Activated CD4-positive, alpha-beta T cell treated with anti-CD3 and anti-CD28 coated beads for 48 hours (primary cell): ENCODE measurements around the gene IGSF11.

Experiments
- DNase-seq: peaks from one replicate; pipeline ENCODE4 v3.0.0-alpha.2; 2020

IGSF11 gene

DNA sequence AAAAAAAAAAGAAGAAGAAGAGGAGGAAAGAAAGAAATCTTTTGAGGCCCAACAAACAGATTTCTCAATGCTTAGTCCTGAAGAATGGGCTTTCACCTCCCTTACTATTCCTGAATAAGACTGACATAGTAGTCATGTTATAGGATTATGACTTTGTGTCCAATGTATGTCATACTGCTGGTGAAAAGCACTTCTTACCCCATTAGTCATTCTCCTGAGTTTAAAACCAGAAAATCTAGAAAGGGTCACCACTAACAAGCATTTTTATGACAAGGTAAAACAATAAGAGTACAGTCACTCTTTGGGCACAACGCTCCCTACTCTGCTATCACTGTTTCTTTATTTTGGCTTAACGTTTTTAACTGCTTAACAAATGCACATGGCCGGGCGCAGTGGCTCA, 88.2 kb downstream of the IGSF11 start:
- DNase-seq = no peak

DNA sequence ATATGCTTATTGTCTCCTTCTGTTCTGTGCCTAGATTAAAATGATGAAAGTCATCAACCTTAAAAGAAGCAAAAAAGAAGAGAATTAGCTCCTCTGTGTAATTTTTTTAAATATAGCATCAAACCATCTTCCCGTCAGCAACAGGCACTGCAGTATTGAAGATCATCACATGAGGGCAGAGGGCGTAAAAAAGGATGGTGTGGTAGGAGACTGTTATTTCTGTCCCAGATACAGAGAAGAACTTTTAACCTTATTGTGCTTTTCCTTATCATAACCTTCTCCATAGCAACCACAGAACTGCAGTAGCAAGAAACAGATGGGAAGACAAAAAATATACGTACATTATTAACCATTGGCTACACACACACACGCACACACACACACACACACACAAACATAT, 88.8 kb downstream of the IGSF11 start:
- no peak for DNase-seq

DNA sequence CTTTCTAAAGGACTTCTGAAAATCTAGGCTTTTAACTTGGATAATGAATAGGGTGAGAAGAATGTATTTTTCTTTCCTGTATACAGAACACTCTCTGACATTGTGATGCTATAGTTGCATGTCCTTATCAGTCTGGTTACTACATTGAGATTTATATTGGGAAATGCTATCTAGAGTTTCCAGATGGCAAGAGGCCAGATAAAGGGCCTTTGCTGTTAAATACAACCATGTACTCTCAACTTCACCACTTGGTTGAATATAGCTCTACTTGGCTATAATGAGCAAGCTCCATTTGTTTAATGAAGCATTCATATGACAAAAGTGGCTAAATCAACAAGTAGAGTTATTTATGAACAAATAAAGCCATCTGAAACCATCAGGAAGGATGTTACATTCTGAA, 91.0 kb downstream of the IGSF11 start:
- DNase-seq = no peak

DNA sequence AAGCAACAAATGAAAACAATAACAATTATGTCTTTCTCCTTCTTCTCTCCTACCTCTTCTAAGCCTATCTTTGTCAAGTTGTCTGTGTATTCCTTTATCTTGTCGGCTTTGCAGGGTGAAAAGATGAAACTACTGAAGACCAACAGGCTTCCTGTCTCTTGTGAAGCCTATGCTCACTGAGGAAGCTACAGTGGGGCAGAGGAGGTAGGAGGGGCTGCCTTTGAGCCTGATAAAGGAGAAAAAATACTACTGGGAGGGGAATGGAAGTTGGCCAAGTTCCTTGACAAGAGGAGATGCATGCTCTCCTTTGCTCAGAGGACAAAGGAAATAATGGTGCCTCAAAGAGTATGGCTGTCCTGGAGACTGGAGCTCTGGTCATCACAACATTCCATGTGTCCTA, 92.0 kb downstream of the IGSF11 start:
- DNase-seq = no peak

DNA sequence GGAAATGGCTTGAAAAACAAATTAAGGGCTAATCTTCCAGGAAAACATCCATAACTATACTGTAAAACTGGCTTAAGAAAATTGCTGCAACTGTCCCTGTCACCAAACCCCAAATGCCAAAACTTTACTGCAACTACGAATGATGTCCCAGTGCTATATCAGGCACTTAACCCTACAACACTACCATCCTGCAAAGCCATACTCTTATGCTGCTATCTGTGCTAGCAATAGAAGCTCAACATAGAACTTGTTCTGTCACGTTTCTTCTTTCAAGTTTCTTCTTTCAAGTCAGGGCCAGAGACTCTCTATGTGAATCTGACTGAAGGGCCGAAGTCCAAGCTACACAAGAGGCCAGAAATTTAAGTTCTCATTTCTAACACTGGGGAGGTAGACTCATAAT, 92.5 kb downstream of the IGSF11 start:
- no peak for DNase-seq

DNA sequence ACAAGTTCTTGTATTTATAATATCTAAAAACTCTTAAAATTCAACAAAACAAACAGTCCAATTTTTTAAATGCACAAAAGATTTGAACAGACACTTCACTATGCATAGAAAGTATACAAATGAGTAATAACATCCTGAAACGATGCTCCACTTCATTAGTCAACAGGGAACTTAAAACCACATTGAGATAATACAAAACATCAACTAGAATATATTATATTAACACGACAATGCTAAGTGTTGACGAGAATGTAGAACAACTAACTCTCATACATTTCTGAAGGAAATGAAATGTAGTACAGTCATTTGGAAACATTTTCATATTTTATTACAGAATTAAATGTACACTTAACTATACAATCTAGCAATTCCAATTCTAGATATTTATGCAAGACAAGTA, 93.4 kb downstream of the IGSF11 start:
- no peak for DNase-seq

DNA sequence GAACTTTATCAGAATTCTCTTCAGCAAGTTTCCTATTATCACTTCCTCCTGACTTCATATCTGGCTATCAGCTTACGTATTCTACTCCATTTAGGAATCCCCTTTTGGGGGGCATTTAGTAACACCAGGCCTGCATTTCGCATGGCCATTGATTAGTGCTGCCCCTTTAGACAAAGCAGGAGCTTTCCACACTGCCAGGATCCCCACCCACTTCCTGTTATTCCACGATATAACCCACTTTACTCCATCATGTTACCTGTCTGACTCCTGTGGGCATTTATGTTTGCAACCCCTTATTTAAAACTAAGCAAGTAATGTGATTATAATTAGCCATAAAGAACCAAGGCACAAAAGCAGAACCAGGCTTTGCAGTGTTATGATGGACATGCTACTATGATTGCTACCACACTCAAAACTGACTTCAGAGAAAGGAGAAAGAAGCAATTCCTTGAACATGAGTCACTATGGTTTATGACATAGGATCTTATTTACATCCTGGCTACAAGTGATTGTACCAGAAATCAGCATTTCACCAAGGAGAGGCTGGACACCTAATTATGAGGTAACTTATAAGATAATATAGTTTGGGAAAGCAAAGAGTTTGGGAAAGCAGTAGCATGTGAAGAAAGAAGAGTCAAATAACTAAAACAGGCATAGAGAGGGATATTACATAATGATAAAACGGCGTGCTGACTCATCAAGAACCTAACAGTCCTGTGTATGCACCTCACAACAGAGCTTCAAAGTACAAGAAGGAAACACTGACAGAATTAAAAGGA, 96.3 kb downstream of the IGSF11 start:
- DNase-seq = no peak

DNA sequence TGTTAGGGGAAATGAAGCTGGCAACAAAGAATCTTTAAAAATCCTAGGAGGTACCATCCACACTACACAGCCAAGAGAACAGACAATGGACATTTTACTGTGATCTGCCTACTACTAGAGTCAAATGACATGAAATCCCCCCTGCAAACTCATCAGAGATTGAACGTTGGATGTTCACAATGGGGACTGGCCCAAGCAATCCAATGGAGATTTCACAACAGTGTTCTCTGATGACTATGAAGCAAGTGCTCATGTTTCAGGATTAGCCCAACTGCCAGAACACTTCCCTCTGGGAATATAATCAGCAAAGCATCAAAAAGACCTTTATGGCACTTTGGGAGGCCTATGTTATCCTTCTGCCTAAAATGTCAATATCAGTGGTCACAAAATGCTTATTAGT, 97.8 kb downstream of the IGSF11 start:
- DNase-seq = no peak

DNA sequence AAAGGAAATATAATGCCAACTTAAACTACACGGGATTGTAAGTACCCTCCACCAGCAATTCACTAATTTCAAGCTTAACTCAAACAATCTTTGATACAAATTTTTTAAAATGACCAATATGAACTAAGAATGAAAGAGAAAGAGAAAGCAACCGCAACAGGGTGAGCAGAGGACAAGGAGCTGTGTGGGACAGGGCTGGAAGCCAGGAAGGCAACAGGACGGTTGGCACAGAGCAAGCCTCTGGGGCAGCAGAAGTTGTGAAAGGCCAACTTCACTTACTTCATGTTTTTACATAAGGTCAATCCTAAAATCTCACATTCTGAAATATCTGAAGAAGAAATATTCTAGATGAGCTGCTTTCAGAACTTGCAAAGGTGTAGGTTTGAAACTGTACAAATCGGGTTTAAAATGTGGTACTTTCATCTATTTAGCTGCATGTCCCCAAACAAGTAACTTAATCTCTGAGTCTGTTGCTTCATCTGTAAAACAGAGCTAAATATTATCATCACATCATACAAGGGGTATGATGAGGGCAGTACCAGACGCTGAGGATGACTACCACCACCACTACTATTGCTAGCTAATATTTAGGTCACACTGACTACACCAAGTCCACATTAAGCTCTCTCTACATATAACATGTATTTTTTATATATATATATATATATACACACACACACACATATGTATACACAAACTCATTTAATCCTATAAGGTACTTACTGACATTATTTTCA, 101.7 kb downstream of the IGSF11 start:
- no peak for DNase-seq

DNA sequence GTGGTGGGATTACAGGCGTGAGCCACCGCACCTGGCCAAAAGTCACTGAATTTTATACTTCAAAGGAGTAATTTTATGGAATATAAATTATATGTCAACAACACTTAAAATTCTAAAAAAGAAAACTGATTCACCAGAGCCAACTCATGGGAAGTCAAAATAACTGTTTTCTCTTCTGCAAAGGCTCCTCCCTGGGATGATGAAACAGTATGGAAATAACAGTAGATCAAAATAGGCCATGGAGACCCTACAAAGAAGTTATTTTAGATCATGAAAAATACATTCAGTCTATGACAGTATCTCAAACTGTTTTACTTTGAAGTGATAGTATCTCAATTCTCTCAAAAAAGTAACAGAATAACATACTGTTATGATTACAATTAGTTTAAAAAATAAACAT, 102.7 kb downstream of the IGSF11 start:
- DNase-seq = no peak

DNA sequence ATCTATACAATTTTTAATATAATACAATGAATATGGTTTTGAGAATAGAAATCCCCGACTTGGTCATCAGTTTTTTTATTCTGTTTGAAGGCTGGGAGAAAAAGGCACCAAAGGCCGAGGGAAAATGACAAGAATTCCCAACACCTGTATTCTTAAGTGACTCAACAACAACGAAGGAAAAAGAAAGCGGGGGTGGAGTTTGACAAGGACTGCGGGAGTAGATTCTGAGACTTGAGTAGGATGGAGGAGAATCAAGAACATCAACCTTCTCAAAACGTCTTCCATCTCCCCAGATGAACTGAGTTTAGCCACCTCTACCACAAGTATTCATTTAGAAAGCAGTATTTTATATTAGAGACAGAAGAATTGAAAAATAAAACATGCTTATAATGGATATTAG, 107.2 kb downstream of the IGSF11 start:
- no peak for DNase-seq

DNA sequence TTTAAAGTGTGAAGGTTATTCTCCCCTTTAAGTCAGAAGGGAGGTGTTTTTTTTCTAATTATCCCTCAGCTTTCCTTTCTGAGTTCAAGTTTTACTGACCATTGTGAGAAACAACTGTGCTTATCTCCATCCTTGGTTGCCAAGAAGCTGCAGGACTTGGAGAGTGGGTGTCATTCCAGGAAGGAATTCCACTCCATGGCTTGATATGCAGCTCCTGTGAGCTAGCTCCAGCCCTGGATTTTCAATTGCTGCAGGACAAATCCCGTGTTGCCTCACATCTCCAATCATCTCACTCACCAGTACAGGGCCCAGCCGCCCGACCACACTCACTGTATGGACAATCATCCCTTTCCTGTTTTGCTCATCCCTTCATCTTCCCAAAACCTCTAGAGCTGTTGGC, 122.5 kb downstream of the IGSF11 start:
- no peak for DNase-seq

DNA sequence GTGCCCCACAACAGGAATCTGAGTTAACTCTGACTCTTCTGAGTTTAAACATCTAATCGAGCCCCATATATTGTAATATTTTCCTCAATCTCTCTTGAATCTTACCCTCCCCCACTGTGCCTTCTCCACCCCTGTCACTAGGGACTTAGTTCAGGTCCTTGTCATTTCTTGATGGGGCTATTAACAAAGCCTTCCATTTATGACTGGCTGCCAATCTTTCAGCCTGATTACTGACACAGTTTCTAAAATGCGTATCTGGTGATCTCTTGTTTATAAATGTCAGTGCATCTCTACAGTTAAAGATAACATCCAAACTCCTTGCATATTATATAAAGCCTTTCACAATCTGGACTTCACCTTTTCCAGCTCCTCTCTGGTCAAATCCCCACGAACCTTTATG, 124.3 kb downstream of the IGSF11 start:
- DNase-seq = no peak

DNA sequence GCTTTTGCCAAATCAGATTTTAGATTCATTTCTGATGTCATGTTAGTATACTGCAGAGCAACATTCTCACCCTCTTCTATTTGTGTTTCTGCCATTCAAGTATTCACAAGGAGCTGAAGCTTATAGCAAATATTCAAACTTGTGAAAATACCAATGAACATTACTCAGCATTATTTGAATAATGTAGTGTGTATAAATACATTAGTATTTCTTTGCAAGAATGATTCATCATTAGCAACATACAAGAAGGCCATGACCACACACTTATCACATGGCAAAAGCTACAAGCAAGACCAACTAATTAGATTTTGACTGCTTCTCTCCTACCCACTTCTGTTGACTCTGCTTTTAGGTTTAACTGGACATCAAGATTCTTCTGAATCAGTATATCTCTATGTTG, 124.9 kb downstream of the IGSF11 start:
- DNase-seq = no peak

DNA sequence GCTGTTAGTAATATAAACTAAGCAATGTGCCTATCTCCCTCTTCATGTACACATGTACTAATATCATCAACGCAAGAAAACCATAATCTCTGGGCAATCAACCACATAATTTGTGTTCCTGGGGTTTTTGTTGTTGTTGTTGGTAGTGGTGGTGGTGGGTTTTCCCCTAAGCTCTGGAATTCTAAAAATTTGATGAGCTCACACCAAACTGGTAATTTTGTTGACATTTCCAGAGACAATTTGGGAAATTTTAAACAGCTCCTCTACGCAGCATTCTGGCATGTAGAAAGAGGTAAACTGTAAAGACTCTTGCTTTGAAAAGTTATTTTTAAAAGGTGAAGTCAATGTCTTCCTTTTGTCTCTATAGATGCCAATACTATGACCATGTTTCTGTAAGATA, 126.7 kb downstream of the IGSF11 start:
- DNase-seq = no peak

DNA sequence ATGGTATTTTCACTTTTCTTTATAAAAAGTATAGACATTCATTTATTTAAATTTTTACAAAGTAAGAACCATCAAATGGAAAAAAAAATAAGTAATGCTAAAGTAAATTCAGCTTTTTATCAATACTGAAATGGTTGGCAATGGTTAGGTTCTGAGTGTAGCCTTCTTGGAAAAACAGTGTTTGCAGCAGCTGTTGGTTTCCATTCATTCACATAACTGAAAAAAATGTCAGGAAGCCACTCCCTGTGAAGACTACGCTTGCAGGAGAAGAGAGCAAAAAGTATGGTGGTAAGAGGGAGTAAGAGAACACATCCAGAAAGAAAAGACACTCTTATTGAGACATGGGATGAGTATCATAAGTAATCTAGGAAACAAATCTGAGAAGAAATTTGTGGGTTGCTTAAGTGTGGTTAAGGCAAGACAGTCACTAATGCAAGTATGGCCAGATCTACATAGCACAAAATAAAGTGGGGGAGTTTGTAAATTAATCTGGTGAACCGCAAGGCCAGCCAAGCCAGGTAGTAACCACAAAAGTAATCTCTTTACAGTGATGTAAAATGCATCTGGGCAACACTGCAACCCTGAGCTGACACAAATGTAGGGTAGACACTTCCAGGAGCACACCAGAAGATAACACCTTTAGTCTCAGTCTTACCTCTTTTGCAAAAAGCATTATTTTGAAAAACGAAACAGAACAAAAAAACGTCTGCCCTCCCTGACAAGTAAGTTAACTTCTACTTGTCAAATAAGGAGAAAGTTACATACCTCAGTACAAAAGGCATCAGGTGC, 133.7 kb downstream of the IGSF11 start:
- DNase-seq = no peak

DNA sequence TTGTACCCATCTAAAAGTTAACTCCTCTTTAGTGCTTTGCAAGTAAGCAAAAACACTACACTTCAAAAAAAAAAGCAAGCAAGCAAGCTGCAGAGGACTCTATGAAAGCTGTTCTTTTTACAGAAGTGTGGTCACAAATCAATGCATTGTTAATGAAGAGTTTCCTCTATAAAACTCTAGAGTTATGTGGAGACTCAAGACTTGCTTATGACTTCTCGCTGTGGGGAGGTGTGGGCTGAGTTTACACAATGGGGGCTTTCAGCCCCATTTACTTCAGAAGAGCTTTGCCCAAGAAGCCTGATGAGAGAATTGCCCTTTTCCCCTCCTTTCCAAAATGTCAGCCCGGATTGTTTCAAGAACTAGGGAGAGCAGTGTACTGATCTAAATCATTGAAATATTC, 144.4 kb downstream of the IGSF11 start:
- no peak for DNase-seq

DNA sequence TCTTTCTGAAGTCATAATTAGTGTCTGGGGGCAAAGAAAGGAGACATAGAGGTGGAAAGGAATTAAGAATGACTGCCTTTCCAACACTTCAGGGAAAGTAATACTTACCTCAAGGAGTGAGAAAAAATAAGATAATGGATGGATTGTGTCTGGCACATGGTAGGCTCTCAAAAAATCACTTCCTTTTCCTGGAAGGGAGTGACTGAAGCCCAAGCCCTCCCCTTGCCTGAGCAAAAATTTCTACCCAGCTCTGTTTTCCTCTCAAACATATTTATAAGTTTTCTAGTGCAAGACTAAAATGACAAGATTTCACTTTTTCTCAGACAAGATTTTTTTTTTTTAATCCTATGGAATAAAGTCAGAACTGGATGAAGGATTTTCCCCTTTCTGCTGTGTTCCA, 145.0 kb downstream of the IGSF11 start:
- no peak for DNase-seq

DNA sequence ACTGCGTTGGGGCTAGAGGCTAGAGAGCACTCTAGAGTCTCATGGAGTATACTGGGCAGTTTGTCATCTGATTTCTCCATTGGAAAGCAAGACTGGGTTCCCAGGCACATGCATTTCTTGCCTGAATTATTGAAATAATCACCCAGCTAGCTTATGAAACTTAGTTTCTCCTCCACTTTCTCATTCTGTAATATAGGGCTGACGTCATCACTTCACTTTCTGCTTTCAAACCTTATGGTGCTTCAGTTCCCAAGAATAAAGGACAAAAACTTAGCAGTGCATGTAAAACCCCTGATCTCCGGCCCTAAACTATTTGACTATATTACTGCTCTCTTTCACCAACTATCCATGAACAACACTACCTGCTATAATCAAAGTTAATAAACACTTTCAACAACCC, 147.9 kb downstream of the IGSF11 start:
- no peak for DNase-seq

DNA sequence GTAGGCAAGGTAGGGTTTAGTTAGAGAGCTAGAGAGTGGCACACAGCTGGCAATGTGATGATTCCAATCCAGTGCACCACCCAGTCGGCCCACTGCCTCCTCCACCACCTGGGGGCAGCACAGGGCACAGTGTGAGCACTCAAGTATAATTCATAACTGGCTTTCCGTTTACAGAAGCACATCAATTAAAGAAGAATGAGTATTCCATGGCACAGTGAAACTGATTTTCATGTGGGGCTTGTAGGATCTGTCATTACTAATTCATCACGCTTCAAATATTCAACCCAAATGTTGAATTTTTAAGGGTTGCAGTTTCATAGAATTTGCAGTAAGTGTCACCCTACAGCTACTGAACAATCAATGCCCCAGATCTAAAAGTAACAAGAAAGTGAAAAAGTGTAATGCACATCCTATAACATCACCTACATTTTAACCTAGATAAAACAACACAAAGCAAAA, 149.9 kb downstream of the IGSF11 start:
- DNase-seq = peak; percentile 87

DNA sequence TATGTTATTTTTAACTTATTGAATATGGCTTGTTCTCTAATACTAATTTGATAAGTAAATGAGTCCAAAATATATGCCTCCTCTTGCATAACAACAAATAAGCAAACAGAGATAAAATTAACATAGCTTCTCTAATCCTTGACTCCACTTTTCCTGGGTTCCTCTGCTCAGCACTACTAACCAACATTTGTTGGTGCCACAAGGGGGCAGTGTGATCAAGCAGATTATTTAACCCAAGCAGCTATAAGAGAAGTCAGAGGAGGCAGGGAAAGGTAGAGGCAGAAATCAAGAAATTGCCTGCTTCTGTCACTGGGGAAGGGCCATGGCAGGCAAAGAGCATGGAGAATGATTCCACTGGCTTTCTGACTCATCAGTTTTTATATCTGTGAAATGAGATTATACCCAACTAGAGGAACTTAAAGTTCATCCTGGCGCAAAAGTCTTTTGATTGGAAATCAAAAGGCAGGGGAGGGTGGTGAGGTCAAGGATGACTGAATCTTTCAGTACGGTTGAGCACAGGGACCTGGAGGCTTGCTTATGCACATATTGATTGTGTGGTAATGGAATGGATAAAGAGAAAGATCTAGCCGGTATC, 152.2 kb downstream of the IGSF11 start:
- peak; percentile 75 for DNase-seq

DNA sequence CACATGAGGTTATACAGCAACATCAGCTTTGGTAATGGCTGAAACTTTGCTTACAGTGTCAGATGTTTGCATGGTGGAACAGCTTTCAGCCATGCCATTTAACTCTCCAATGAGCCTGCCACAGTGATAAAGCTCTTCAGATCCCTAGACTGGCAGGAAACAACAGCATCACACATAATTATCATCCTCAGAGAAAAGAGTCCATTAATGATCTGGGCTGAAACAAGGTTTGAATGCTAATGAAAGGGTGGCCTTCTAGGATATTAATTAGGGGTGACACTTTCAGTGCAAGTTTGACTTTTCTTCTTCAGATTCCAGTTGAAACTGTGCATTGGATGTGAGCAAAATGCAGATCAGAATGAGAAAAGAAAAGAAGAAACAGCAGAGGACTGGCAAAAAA, 166.6 kb downstream of the IGSF11 start:
- DNase-seq = no peak

DNA sequence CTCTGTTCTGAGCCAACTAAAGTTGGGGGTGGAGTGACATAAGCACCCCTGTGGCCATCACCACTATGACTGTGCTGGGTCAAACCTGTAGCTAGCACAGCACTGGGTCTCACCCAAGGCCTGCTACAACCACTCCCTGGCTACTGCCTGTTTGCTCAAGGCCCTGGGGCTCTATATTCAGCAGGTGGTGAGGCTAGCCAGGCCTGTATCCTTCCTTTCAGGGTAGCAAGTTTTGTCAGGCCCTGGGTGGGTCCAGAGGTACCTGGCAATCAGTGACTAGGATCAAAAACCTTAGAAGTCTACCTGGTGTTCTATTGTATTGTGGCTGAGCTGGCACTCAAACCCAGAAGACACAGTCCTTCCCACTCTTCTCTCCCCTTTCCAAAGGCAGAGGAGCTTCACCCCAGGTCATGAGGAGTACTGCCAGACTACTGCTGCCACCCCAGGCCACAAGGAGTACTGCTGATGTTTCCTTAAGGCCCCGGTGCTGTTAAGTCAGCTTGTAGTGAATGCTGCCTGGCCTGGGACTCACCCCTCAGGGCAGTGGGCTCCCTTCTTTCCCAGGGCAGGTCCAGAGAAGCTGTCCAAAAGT, 170.8 kb downstream of the IGSF11 start:
- DNase-seq = peak; percentile 26
